ENCODE measurements around the gene ULK4. TPM values are rescaled to one million over a fixed set of nuclear protein-coding genes. Genes with fewer than 3 reads are reported as not detected.
A peak's percentile ranks its signal among the peaks of the same experiment; 100 is the strongest.

The ULK4 gene
- total and polyA plus RNA-seq, 10 donors = 2.0 to 33.3 (median 12.9) TPM

DNA sequence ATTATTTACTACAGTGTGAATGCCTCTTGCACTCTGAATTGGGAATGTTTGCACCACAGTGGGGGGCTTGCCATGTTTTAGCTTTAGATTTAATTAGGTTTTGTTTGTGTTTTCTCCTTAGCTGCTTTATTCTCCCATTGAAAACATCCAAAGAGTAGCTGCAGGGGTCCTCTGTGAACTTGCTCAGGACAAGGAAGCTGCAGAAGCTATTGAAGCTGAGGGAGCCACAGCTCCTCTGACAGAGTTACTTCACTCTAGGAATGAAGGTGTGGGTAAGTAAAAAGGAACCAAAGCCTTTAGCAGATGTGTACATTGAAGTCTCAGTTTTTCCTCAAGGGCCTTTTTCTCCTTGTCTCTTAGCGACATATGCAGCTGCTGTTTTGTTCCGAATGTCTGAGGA is 725.7 kb downstream of the ULK4 start:
- no peaks in the 10 kb centered on the region for H3K27me3 ChIP-seq (replicated peaks in 1 of 7)
- H3K4me1 ChIP-seq = peaks cover 0 to 6% (median 0%) of the 10 kb centered on the region in 6 donors
- H3K27ac ChIP-seq = no peak overlapping the region
- intact Hi-C loops (cut with DNase I; ENCODE audit: low total_unique reads) = no loop called here
- 87 to 100% (median 98%) methylated on average over 2 of the region's 2 CpGs for WGBS, 5 donors
- TF ChIP-seq POLR2A (IDR thresholded peaks at IDR 0.05) (no peak), POLR2AphosphoS5 (IDR thresholded peaks at IDR 0.05) (no peak)
- TF ChIP-seq, protein P1, sequence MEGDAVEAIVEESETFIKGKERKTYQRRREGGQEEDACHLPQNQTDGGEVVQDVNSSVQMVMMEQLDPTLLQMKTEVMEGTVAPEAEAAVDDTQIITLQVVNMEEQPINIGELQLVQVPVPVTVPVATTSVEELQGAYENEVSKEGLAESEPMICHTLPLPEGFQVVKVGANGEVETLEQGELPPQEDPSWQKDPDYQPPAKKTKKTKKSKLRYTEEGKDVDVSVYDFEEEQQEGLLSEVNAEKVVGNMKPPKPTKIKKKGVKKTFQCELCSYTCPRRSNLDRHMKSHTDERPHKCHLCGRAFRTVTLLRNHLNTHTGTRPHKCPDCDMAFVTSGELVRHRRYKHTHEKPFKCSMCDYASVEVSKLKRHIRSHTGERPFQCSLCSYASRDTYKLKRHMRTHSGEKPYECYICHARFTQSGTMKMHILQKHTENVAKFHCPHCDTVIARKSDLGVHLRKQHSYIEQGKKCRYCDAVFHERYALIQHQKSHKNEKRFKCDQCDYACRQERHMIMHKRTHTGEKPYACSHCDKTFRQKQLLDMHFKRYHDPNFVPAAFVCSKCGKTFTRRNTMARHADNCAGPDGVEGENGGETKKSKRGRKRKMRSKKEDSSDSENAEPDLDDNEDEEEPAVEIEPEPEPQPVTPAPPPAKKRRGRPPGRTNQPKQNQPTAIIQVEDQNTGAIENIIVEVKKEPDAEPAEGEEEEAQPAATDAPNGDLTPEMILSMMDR (IDR thresholded peaks at IDR 0.05 in 8 of 11, conservative IDR thresholded peaks at IDR 0.05 in 3 of 11) = no peak
- DNase-seq = no peak
- peaks cover 3 to 100% (median 95%) of the 10 kb centered on the region in 6 donors for H3K36me3 ChIP-seq
- no peak overlapping the region for H3K4me3 ChIP-seq
- H3K9me3 ChIP-seq = no peaks in the 10 kb centered on the region

DNA sequence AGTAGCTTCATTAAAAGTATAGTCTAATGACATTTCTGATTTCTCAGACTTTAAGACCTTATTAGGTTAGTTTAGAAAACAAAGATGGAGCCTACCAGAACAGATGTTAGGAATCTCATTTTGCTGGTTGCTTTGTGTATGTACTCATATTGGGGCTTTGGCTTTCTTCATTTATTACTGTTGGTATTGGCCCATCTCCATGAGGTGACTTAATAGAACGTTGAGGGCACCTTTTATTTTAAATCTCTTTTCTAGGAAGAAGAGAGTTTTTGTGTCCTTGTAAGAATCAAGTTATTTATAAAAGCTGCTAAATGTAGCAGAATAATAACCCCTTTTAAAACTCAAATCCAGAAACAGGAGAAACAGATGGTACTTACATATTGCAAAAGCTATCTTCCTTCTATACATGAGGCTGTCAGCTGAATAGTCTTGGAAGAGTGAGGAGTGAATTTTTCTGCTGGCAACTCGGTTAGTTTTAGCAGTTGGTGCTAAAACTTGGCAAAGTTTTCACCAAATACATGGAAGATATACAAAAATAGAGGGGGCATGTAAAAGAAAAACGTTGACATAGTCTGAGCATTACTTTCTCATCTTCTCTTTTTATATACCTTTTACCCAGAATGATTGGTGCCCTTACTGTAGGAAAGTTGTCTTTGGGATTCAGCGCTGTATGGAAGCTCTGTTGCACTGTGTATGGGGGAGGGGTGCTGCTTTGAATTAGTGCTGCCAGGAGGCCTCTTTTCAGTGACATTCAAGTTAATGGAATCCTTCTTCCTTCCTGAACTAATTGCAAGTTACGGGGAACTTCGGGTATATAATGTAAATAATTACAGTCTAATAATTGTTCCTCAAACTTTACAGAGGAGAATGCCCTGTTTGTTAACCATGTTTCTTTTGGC is 726.8 kb downstream of the ULK4 start:
- H3K9me3 ChIP-seq = no peaks in the 10 kb centered on the region
- no peaks in the 10 kb centered on the region for H3K27me3 ChIP-seq (replicated peaks in 1 of 7)
- 71 to 83% (median 76%) methylated on average over 6 of the region's 6 CpGs for WGBS, 5 donors
- no peak for DNase-seq
- TF ChIP-seq POLR2A (IDR thresholded peaks at IDR 0.05) (no peak), POLR2AphosphoS5 (IDR thresholded peaks at IDR 0.05) (peak in 1 of 3 donors; percentile 6)
- TF ChIP-seq, protein P1 (IDR thresholded peaks at IDR 0.05 in 8 of 11, conservative IDR thresholded peaks at IDR 0.05 in 3 of 11) = no peak
- peaks cover 3 to 100% (median 93%) of the 10 kb centered on the region in 6 donors for H3K36me3 ChIP-seq
- intact Hi-C loops (cut with DNase I; ENCODE audit: low total_unique reads) = no loop called here
- no peak overlapping the region for H3K4me3 ChIP-seq
- H3K4me1 ChIP-seq = peaks cover 0 to 6% (median 0%) of the 10 kb centered on the region in 6 donors
- no peak overlapping the region for H3K27ac ChIP-seq

DNA sequence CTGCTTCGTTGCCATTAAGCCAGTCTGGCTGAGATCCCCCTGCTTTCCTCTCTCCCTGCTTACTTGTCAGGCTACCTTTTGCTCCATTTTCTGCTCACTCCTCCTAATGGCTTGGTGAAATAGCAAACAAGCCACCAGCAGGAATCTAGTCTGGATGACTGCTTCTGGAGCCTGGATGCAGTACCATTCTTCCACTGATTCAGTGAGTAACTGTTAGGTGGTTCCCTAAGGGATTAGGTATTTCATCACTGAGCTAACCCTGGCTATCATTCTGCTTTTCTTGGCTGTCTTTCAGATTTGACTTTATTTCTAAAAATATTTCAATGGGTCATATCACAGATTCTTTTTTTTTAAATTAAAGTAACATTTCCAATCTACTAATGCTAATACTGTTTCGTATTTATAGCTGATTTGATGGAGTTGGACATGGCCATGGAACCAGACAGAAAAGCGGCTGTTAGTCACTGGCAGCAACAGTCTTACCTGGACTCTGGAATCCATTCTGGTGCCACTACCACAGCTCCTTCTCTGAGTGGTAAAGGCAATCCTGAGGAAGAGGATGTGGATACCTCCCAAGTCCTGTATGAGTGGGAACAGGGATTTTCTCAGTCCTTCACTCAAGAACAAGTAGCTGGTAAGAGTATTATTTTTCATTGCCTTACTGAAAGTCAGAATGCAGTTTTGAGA is 737.6 kb downstream of the ULK4 start:
- Histone ChIP-seq H3K27me3 (replicated peaks in 1 of 7) (no peaks in the 10 kb centered on the region), H3K4me1 (peaks cover 15 to 69% (median 52%) of the 10 kb centered on the region in 6 donors), H3K9me3 (no peaks in the 10 kb centered on the region), H3K4me3 (no peak overlapping the region), H3K36me3 (peaks cover 0 to 59% (median 53%) of the 10 kb centered on the region in 6 donors), H3K27ac (peak overlapping the region in 1 of 8 donors; percentile 11)
- intact Hi-C loops (cut with DNase I; ENCODE audit: low total_unique reads) = no loop called here
- WGBS, 5 donors = 86 to 97% (median 95%) methylated on average over 3 of the region's 3 CpGs
- DNase-seq = no peak
- TF ChIP-seq POLR2AphosphoS5 (IDR thresholded peaks at IDR 0.05) = no peak
- TF ChIP-seq, protein P1 (IDR thresholded peaks at IDR 0.05 in 8 of 11, conservative IDR thresholded peaks at IDR 0.05 in 3 of 11) = no peak
- TF ChIP-seq POLR2A (IDR thresholded peaks at IDR 0.05) = no peak

DNA sequence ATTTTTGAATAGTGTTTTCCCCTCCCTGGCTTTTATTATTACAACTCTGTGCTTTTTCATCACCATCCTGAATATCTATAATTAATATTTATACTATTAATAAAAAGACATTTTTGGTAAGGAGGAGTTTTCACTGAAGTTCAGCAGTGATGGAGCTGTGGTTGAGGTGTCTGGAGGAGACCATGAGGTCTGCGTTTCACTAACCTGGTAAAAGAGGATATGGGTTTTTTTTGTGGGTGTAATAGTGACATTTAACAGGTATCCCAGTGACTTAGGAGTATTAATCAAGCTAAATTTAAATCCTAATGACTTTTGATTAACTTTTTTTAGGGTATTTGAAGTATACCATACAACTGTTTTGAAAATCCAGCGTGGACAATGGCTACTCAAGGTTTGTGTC is 738.2 kb downstream of the ULK4 start:
- peak overlapping the region in 1 of 8 donors; percentile 11 for H3K27ac ChIP-seq
- peaks cover 21 to 74% (median 58%) of the 10 kb centered on the region in 6 donors for H3K4me1 ChIP-seq
- H3K4me3 ChIP-seq = no peak overlapping the region
- no peaks in the 10 kb centered on the region for H3K9me3 ChIP-seq
- H3K27me3 ChIP-seq (replicated peaks in 1 of 7) = no peaks in the 10 kb centered on the region
- TF ChIP-seq POLR2A (IDR thresholded peaks at IDR 0.05) (no peak), POLR2AphosphoS5 (IDR thresholded peaks at IDR 0.05) (no peak)
- TF ChIP-seq, protein P1 (IDR thresholded peaks at IDR 0.05 in 8 of 11, conservative IDR thresholded peaks at IDR 0.05 in 3 of 11) = no peak
- WGBS, 5 donors = 70 to 82% (median 76%) methylated on average over 2 of the region's 2 CpGs
- intact Hi-C loops (cut with DNase I; ENCODE audit: low total_unique reads) = no loop called here
- no peak for DNase-seq
- H3K36me3 ChIP-seq = peaks cover 0 to 53% (median 50%) of the 10 kb centered on the region in 6 donors

Data from spleen (tissue), 11 donors.